ENCODE data around the gene MPRIP. TPM values are rescaled to one million over a fixed set of nuclear protein-coding genes. Genes with fewer than 3 reads are reported as not detected.
A peak's percentile ranks its signal among the peaks of the same experiment; 100 is the strongest.
"Not testable (repeated sequence)": the region's sequence is repeated elsewhere in the genome, so short reads cannot be mapped to it uniquely, and the experiment has no call there.

The MPRIP gene
- total RNA-seq, 1 donor from 2014 or later: 93.3 TPM

DNA sequence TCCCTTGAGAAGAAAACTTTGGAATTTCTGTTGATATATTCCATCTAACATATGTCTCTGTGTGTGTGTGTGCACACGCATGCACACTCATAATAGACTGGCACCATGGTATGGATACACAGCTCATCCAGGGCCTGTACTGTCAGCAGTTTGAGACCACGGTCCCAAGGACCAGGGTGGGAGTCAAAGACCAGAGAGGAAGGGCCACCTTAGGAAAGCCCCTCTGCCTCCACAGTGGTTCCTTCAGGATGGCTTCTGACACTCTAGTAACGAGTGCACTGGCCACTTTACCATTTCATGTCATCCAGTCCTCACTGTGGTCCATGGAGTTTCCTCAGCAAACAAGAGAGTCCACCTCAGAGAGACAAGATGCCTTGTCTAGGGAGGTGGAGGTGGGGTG is 82.1 kb downstream of the MPRIP start:
- DNase-seq (ENCODE audit: low spot score): no peak
- no peak for ATAC-seq

DNA sequence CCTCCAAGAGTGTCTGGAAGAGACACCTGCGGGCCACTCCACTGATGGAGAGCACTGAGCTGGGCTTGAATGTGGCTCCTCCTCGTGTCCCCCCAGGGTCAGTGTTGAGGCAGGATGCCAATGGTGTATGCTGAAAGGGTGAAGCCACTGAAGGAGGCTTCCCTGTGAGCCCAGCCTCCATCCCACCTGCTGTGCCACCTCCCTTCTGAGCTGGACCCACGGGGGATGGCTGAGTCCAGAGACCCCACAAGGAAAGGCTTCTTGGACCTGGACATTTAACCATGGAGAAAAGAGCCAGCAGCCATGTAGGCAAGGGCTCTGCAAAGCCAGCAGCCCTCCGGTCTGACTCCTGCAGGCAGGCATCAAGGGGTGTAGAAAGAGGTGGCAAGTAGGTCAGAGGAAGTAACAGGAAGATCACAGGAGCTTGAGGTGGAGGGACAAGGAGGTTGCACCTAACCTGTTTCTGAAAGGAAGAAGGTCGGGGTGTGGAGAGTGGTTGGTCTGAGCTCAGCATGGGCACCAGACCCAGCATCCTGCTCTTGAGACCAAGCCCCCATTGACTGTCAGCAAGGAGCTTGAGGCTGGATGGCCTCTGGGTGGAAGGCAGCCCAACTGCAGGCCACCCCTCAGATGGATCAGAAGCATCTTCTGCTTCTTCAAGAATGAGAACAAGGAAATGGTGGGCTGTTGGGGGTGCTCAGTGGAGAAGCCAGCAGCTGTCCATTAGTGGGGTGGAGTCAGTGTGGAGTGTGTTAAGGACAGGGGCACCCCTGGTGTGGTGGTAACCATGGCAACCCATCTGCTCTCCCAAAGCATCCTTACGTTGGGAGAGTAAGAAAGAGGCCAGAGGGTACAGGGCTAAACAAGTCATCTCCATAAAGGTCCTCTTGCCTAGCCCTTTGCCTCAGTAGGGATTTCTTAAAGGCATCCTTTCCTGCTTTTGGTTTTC is 83.2 kb downstream of the MPRIP start:
- ATAC-seq (no peak), DNase-seq (ENCODE audit: low spot score) (no peak)

DNA sequence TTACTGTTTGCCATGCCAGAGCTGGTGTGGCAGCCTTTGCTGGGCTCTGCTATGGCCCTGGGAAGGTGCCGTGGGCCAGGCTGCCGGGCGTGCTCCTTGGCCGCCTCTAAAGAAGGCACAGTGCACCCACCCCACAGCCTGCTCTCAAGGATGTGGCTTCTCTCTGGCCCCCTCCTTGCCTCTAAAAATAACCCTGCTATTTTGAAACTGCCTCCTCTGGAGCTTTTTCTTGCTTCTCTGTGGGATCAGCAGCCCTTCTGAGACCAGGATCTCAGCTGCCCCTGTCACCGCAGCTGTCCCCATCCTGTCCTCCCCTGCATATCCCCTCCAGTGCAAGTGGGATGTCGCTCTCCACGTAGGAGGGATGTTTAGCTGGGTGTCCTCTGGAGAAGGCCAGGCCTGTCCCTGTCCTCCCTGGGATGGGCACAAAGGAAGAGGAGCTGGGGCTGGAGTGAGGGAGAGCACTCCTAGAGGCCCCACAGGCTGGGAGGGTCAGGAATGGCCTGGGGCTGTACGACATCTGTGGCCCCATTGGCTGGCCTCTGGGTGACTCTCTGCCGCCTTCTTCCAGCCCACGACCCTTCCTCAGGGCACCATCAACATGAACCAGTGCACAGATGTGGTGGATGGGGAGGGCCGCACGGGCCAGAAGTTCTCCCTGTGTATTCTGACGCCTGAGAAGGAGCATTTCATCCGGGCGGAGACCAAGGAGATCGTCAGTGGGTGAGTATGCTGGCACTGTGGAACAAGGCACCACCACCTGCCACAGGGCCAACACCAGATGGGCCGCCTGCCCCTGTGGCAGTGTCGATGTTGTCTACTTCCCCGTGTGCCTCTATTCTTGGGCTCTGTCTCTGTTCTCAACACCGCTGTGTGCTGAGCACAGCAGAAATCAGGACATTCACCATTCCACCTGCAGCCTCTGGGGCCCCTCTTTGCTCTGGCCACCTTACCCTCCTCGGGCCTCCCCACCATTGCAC is 84.2 kb downstream of the MPRIP start:
- DNase-seq (ENCODE audit: low spot score): no peak
- ATAC-seq: no peak

- ATAC-seq (no peak), DNase-seq (ENCODE audit: low spot score) (no peak)
Observed at GRCh38 chr17:17127156-17127555, 84.9 kb downstream of the MPRIP start.

- no peak for ATAC-seq
Observed at GRCh38 chr17:17127730-17128291, 85.6 kb downstream of the MPRIP start.

GRCh38 chr17:17128476-17129075 is 86.3 kb downstream of the MPRIP start:
- ATAC-seq (no peak), DNase-seq (ENCODE audit: low spot score) (no peak)

More at GRCh38 chr17:17127730-17128291, 85.6 kb downstream of the MPRIP start:
- DNase-seq (ENCODE audit: low spot score): no peak

DNA sequence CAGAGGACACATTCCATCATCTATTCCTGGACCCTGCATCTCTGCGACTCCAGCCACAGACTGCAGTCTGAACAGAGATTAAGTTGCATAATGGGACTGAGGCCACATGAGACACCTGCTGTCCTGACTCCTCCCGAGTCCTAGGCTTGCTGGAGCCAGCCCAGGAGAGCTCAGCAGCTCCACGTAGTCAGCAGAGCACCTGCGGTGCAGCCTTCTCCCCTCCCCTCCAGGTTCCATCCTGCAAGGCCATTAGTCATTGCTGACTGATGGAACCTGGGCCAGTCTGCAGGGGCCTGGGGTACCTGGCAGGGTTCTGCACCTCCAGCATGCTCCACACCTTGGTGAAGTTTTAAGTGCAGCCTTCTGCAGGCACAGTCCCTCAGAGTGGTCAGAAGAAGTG is 87.2 kb downstream of the MPRIP start:
- DNase-seq (ENCODE audit: low spot score): no peak
- peak; percentile 37 for ATAC-seq

GRCh38 chr17:17130077-17130844 is 88.0 kb downstream of the MPRIP start:
- ATAC-seq (no peak), DNase-seq (ENCODE audit: low spot score) (no peak)

GRCh38 chr17:17131839-17132238 is 89.6 kb downstream of the MPRIP start:
- no peak for DNase-seq (ENCODE audit: low spot score)

GRCh38 chr17:17132746-17133145 is 90.5 kb downstream of the MPRIP start:
- no peak for DNase-seq (ENCODE audit: low spot score)
- no peak for ATAC-seq

More at GRCh38 chr17:17131839-17132238, 89.6 kb downstream of the MPRIP start:
- ATAC-seq: no peak

- ATAC-seq (no peak), DNase-seq (ENCODE audit: low spot score) (no peak)
Observed at GRCh38 chr17:17134051-17134956, 92.0 kb downstream of the MPRIP start.

GRCh38 chr17:17134957-17135333 is 92.7 kb downstream of the MPRIP start:
- DNase-seq (ENCODE audit: low spot score): no peak
- ATAC-seq: no peak

DNA sequence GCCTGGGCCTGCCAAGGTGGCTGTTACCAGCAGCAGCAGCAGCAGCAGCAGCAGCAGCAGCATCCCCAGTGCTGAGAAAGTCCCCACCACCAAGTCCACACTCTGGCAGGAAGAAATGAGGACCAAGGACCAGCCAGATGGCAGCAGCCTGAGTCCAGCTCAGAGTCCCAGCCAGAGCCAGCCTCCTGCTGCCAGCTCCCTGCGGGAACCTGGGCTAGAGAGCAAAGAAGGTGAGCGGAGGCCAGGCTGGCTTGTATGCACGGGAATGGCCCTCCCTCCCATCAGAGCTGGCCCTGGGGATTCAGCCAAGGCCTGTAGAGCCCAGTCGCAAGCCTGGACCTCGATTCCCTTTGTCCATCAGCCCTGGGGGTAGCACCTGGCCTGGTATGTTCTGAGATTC is 94.0 kb downstream of the MPRIP start:
- ATAC-seq: peak; percentile 5
- not testable (repeated sequence) for DNase-seq (ENCODE audit: low spot score)

GRCh38 chr17:17137731-17138585 is 95.7 kb downstream of the MPRIP start:
- DNase-seq (ENCODE audit: low spot score) (no peak), ATAC-seq (peak; percentile 32)

GRCh38 chr17:17139972-17140589 is 97.8 kb downstream of the MPRIP start:
- ATAC-seq: no peak
- no peak for DNase-seq (ENCODE audit: low spot score)

DNA sequence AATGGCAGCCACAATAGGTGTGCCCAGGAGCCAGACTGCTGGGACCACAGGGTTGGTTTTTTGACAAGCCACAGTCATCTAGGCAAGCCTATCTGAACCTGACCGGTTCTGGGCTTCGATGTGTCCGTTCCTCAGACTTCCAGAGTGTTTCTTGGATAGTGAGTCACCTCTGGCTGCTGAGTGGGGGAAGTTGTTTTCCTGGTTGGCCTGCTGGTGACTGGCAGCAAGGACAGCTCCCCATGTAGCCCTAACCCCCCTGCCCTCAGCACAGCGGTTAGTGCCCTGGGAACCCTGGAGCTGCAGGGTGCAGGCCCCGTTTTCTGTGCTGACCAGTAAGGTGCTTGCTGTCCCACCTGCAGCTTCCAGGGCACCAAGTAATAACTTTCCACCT is 98.3 kb downstream of the MPRIP start:
- ATAC-seq (no peak), DNase-seq (ENCODE audit: low spot score) (no peak)

- DNase-seq (ENCODE audit: low spot score): no peak
- peak; percentile 17 for ATAC-seq
Observed at GRCh38 chr17:17141279-17141678, 99.0 kb downstream of the MPRIP start.
